MCF 10A (cell line): ENCODE data around the gene COBL. TPM values are rescaled to one million over a fixed set of nuclear protein-coding genes. Genes with fewer than 3 reads are reported as not detected.

Source experiments
- BruUV-seq: library from RNA; stranded (reverse); fragments of 400-500 nt; replicated peaks from 2 replicates; lab custom pipeline; 2021; lab: Mats Ljungman, UMichigan
- CTCF ChIA-PET: fragments of 300-600 bp; sonication (Branson Sonifier 250); formaldehyde crosslinking; extraction: SDS; loops from one replicate; lab custom pipeline; 2021; ENCODE audit warnings: antibody characterized with exemption, inconsistent platforms; lab: Yijun Ruan, JAX
- POLR2A ChIA-PET: fragments of 300-600, 350-650 bp; sonication (Branson Sonifier 250); formaldehyde crosslinking; extraction: SDS; loops from one replicate; lab custom pipeline; 2020; ENCODE audit warnings: antibody characterized with exemption, inconsistent platforms; lab: Yijun Ruan, JAX
- DNase-seq: peaks from one replicate; pipeline ENCODE4 v3.0.0-alpha.2; 2018; ENCODE audit not compliant: unreplicated experiment
- H3K27ac Mint-ChIP-seq: one replicate; pipeline ENCODE4 v1.8.0; 2022; ENCODE audit warnings: mild to moderate bottlenecking, low read depth, mixed read lengths; ENCODE audit not compliant: unreplicated experiment
- H3K27me3 Mint-ChIP-seq: one replicate; pipeline ENCODE4 v1.8.0; 2022; ENCODE audit warnings: mixed read lengths; ENCODE audit not compliant: insufficient read depth, unreplicated experiment
- H3K36me3 Mint-ChIP-seq: one replicate; pipeline ENCODE4 v1.8.0; 2022; ENCODE audit warnings: mild to moderate bottlenecking, moderate library complexity, mixed read lengths; ENCODE audit not compliant: insufficient read depth, unreplicated experiment
- H3K4me1 Mint-ChIP-seq: one replicate; pipeline ENCODE4 v1.8.0; 2022; ENCODE audit warnings: mixed read lengths; ENCODE audit not compliant: insufficient read depth, unreplicated experiment
- H3K4me3 Mint-ChIP-seq: one replicate; pipeline ENCODE4 v1.8.0; 2022; ENCODE audit warnings: mild to moderate bottlenecking, moderate library complexity, mixed read lengths; ENCODE audit not compliant: unreplicated experiment
- H3K9me3 Mint-ChIP-seq: one replicate; pipeline ENCODE4 v1.8.0; 2022; ENCODE audit warnings: mixed read lengths; ENCODE audit not compliant: unreplicated experiment
- intact Hi-C: fragments of 100-400 bp; cut with micrococcal nuclease; formaldehyde crosslinking; loops from 2 replicates; pipeline ENCODE4 v1.14.1; 2022
- total RNA-seq: library from RNA; stranded (reverse); gene quantifications from 2 replicates; pipeline ENCODE4 v1.2.3, GENCODE V29; 2022
- TF ChIP-seq, protein P1 (sequence below): fragments of 200-600 bp; IDR thresholded peaks from one replicate; pipeline ENCODE4 v1.8.0; 2022; ENCODE audit warnings: antibody characterized with exemption, mild to moderate bottlenecking; ENCODE audit not compliant: unreplicated experiment

Gene COBL
- total RNA-seq, 1 experiment from 2014 or later, result 12.3 TPM

DNA sequence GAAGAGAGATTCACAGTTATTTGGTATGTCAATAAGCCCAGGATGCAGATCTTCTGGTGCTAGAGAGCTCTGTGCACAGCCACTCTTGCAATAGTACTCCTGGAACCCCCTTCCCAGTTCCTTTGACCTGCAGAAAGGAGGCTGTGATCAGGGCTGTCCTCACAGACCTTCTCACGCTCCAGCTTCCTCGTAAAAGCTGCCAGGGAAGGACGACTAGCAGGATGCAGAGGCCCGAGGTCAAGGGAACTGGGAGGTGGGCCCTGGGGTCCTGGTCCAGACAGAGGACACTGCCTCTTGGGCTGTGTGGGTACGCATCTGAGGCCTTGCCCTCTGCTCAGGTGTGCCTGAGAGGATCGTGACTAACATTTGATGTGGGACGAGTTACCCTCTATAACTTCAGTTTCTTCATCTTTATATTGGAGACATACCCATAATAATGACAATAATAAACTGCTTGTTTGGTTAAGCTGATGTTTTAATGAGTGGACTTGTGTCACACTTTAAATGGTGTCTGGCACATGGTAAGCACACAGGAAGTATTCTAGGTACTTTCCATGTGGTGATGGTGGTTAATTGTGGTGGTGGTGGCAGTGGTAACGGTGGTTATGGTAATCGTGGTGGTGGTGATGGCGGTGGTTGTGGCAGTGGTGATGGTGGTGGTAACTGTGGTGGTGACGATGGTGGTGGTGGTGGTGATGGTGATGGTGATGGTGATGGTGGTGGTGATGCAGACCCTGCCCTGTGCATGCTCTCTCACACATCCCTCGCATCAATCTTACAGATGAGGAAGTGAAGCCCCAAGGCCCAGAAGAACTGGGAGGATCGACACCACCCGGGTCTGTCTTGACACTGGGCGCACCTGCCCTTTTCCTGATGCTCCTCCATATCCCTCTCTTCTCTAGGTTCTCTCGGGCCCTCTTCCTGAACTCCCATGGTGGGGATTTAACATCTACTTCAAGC lies 298.8 kb downstream of the COBL start:
- BruUV-seq, result no TSS peak
- DNase-seq, result no peak
- H3K4me1 Mint-ChIP-seq, result peaks cover 7% of the 10 kb centered on the region
- H3K4me3 Mint-ChIP-seq, result no peak overlapping the region
- intact Hi-C loops, result no loop called here
- H3K9me3 Mint-ChIP-seq, result no peaks in the 10 kb centered on the region
- ChIA-PET POLR2A (no interaction called here), CTCF (interaction anchor here (0.6 kb wide), 1 partner anchor 1142 kb away, joined by 3 read pairs; no protein-coding TSS in a partner anchor)
- TF ChIP-seq, protein P1, sequence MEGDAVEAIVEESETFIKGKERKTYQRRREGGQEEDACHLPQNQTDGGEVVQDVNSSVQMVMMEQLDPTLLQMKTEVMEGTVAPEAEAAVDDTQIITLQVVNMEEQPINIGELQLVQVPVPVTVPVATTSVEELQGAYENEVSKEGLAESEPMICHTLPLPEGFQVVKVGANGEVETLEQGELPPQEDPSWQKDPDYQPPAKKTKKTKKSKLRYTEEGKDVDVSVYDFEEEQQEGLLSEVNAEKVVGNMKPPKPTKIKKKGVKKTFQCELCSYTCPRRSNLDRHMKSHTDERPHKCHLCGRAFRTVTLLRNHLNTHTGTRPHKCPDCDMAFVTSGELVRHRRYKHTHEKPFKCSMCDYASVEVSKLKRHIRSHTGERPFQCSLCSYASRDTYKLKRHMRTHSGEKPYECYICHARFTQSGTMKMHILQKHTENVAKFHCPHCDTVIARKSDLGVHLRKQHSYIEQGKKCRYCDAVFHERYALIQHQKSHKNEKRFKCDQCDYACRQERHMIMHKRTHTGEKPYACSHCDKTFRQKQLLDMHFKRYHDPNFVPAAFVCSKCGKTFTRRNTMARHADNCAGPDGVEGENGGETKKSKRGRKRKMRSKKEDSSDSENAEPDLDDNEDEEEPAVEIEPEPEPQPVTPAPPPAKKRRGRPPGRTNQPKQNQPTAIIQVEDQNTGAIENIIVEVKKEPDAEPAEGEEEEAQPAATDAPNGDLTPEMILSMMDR, result no peak
- no peaks in the 10 kb centered on the region for H3K27me3 Mint-ChIP-seq
- no peak overlapping the region for H3K27ac Mint-ChIP-seq
- H3K36me3 Mint-ChIP-seq, result peaks cover 13% of the 10 kb centered on the region

GRCh38 chr7:51016546-51016945 lies 300.1 kb downstream of the COBL start:
- ChIA-PET CTCF (interaction anchor here (1.0 kb wide), 1 partner anchor 16 kb away, joined by 3 read pairs; no protein-coding TSS in a partner anchor), POLR2A (no interaction called here)
- peaks cover 12% of the 10 kb centered on the region for H3K27me3 Mint-ChIP-seq
- TF ChIP-seq, protein P1, result no peak
- intact Hi-C loops, result no loop called here
- H3K27ac Mint-ChIP-seq, result no peak overlapping the region
- H3K9me3 Mint-ChIP-seq, result no peaks in the 10 kb centered on the region
- peaks cover 12% of the 10 kb centered on the region for H3K36me3 Mint-ChIP-seq
- no TSS peak for BruUV-seq
- no peak for DNase-seq
- peaks cover 7% of the 10 kb centered on the region for H3K4me1 Mint-ChIP-seq
- H3K4me3 Mint-ChIP-seq, result no peak overlapping the region

GRCh38 chr7:51015581-51015980 lies 301.0 kb downstream of the COBL start:
- intact Hi-C loops, result no loop called here
- DNase-seq, result no peak
- POLR2A ChIA-PET, result no interaction called here
- peaks cover 6% of the 10 kb centered on the region for H3K36me3 Mint-ChIP-seq
- CTCF ChIA-PET, result interaction anchor here (0.6 kb wide), 1 partner anchor 126 kb away, joined by 4 read pairs; no protein-coding TSS in a partner anchor
- H3K27me3 Mint-ChIP-seq, result peaks cover 12% of the 10 kb centered on the region
- TF ChIP-seq, protein P1, result no peak
- no peak overlapping the region for H3K27ac Mint-ChIP-seq
- no peak overlapping the region for H3K4me3 Mint-ChIP-seq
- H3K4me1 Mint-ChIP-seq, result peaks cover 13% of the 10 kb centered on the region
- no peaks in the 10 kb centered on the region for H3K9me3 Mint-ChIP-seq
- BruUV-seq, result no TSS peak

DNA sequence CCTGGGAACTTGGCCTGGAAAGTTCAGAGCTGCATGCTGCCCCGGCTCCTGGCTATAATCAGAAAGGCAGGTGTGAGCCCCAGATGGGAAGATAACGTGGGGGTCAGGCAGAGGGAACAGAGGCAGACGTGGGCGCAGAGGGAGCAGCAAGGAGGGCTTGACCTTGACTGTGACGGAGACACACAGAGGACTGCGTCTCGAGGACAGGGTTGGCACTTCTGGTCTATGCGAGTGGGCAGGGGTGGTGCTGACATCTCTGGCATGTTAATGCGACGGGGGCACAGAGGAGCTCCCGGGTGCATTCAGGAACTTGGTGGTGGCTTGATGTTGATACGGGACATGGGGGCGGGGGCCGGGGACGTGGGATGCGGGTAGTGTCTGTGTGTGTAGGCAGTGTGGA lies 301.8 kb downstream of the COBL start:
- ChIA-PET CTCF (no interaction called here), POLR2A (interaction anchor here (0.7 kb wide), 1 partner anchor 299 kb away, joined by 4 read pairs; no protein-coding TSS in a partner anchor)
- intact Hi-C loops, result no loop called here
- H3K27ac Mint-ChIP-seq, result no peak overlapping the region
- peaks cover 13% of the 10 kb centered on the region for H3K4me1 Mint-ChIP-seq
- H3K27me3 Mint-ChIP-seq, result peaks cover 12% of the 10 kb centered on the region
- no TSS peak for BruUV-seq
- TF ChIP-seq, protein P1, result no peak
- H3K36me3 Mint-ChIP-seq, result peaks cover 6% of the 10 kb centered on the region
- no peak for DNase-seq
- H3K9me3 Mint-ChIP-seq, result no peaks in the 10 kb centered on the region
- no peak overlapping the region for H3K4me3 Mint-ChIP-seq
